GM18498 (cell line): ENCODE measurements around the gene FHL3.

Source experiments
- ATAC-seq: cut with Tn5 transposase; IDR thresholded peaks from one replicate; pipeline ENCODE4 v1.9.1; 2021; ENCODE audit warnings: mild to moderate bottlenecking, moderate library complexity; ENCODE audit not compliant: unreplicated experiment

FHL3 gene

GRCh38 chr1:37947364-37947763, 58.0 kb downstream of the FHL3 start:
- no peak for ATAC-seq
